ENCODE measurements around the gene TLL2. TPM values are rescaled to one million over a fixed set of nuclear protein-coding genes. Genes with fewer than 3 reads are reported as not detected.

The TLL2 gene
- total RNA-seq, 6 experiments from 2014 or later: 0.08 to 0.45 (median 0.24) TPM

DNA sequence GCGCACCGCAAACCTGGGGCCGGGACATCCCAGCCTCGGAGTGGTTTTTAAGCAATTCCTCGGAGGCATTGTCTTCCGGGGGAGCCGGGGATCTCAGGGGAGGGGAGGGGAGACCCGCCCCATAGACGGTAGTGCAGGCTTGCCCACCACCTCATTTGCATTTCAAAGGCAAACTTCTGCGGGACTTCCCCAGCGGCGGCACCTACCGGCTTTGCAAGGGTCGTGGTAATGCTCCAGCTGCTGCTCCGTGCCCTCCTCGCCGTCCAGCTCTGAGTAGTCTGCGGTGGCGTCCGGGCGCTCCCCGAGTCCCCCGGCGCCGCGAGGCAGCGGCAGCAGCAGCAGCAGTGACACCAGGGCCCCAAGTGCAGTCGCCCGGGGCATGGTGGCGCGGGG lies 425 bp downstream of the TLL2 start:
- Mint-ChIP-seq H3K4me1 (ENCODE audit: low read depth) (peaks cover 56% of the 10 kb centered on the region), H3K27me3 (ENCODE audit: insufficient read depth) (peaks cover 5% of the 10 kb centered on the region; the same call in 1 of the 2 replicates), H3K9me3 (no peaks in the 10 kb centered on the region), H3K36me3 (ENCODE audit: low read depth) (peaks cover 2% of the 10 kb centered on the region; the same call in 1 of the 2 replicates), H3K4me3 (peak overlapping the region; percentile 87), H3K27ac (no peak overlapping the region)
- TF ChIP-seq, protein P1, sequence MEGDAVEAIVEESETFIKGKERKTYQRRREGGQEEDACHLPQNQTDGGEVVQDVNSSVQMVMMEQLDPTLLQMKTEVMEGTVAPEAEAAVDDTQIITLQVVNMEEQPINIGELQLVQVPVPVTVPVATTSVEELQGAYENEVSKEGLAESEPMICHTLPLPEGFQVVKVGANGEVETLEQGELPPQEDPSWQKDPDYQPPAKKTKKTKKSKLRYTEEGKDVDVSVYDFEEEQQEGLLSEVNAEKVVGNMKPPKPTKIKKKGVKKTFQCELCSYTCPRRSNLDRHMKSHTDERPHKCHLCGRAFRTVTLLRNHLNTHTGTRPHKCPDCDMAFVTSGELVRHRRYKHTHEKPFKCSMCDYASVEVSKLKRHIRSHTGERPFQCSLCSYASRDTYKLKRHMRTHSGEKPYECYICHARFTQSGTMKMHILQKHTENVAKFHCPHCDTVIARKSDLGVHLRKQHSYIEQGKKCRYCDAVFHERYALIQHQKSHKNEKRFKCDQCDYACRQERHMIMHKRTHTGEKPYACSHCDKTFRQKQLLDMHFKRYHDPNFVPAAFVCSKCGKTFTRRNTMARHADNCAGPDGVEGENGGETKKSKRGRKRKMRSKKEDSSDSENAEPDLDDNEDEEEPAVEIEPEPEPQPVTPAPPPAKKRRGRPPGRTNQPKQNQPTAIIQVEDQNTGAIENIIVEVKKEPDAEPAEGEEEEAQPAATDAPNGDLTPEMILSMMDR (IDR thresholded peaks at IDR 0.05): no peak
- DNase-seq: no peak

DNA sequence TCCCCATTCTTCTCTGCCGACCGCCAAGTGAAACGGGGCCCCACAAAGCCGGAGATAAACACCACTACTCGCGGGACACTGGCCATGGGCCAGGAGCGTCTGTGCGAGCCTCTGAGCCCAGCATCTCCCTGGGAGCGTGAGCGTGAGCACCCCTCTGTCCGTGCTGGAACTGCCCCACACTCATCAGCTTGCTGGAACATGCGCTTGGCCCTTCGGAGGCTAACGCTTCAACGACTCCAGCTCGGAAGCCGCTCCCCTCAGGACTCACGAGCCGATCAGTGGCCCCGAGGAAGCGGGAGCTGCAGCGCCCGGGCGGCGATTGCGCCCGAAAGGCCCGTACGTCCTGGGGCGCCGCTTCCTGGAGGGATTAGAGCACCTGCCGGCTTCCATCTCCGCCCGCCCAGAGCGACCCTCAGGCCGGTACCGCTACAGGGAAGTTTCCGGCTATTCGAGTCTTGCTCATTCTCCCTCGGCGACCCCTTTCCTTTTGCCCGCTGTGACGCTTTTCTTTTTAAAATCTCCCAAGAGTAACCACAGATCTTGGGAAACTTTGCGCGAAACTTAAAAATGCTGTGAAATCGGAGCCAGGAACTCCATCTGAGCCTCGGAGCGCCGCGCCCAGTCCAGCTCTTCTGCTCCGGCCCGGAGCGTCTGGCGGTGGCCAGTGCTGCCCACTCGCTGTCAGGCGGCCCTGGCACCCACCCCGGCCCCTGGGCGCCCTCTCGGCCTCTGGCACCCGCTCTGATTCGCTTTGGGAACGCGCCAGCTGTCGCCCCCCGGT lies 1.0 kb downstream of the TLL2 start:
- Mint-ChIP-seq H3K4me3 (peak overlapping the region; percentile 87), H3K4me1 (ENCODE audit: low read depth) (peaks cover 56% of the 10 kb centered on the region), H3K9me3 (no peaks in the 10 kb centered on the region), H3K36me3 (ENCODE audit: low read depth) (no peaks in the 10 kb centered on the region), H3K27ac (no peak overlapping the region), H3K27me3 (ENCODE audit: insufficient read depth) (peaks cover 5% of the 10 kb centered on the region; the same call in 1 of the 2 replicates)
- TF ChIP-seq, protein P1 (IDR thresholded peaks at IDR 0.05): no peak
- DNase-seq: no peak

DNA sequence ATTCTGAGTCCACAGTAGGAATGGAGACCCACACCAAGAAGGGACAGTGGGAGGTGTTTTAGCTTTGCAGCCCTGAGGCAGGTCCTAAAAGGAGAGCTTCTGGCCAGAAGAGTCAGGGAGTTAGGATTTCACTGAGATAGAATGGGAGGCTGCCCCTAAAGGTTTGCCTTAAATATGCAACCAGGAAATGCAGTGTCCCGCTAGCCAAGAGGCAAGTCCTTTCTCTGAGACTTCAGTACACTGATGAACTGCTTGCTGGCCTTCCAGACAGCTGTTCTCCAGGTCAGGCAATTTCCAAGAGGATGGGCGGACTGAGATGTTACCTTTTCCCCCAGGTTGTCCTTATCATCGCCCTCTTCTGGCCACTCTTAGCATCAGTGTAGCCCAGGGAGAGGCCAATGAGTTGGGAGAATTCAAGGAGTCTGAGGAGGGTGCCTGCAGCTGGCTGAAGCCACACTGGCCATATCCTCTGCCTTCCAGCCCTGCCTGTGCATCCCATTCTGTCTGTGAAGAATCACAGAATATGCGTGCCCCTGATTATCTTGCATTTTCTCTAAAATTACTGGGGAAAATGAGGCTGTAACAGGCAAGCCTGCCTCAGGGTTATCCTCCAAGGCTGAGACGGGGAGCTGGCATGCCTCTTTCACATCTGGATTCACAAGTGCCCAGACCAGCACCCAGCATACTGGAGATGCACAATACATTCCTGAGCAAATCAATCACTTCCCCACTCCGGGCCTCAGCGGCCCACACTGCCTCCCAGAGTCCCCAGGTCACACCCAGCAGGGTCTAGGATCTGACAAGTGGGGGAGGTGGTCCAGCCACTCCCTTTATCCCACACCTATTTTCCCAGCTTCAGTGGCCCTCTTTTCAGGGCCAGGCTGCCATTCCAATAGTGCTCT lies 2.4 kb downstream of the TLL2 start:
- Mint-ChIP-seq H3K27ac (no peak overlapping the region; the same call in 1 of the 2 replicates), H3K4me1 (ENCODE audit: low read depth) (peaks cover 51% of the 10 kb centered on the region), H3K36me3 (ENCODE audit: low read depth) (no peaks in the 10 kb centered on the region), H3K4me3 (no peak overlapping the region), H3K27me3 (ENCODE audit: insufficient read depth) (peaks cover 8% of the 10 kb centered on the region), H3K9me3 (no peaks in the 10 kb centered on the region)
- peak; percentile 13 for DNase-seq
- TF ChIP-seq, protein P1 (IDR thresholded peaks at IDR 0.05): peak; percentile 77

DNA sequence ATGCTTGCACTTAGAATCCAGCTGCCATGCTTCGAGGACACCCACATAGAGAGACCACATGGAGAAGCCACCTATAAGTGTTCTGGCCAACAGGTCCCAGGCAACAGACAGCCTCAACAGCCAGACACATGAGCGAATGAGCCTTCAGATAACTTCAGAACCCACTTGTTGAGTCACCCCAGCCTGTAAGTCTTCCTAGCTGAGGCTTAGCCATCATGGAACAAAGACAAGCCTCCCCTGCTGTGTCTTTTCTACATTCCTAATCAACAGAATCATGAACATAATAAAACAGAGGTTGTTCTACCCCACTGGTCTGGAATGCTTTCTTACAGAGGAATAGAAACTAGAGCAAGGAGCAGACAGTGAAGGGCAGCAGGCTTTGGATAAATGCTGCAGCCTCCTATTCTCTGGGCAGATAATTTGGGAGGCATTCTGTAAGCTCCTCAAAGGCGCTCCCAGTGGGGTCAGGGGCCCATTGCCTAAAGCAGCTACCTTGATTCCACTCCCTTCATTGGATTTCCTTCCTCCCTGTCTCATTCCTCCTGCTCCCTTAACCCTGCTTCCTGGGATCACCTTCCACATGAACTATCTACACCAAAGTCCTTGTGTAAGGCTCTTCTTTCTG lies 4.6 kb downstream of the TLL2 start:
- Mint-ChIP-seq H3K36me3 (ENCODE audit: low read depth) (no peaks in the 10 kb centered on the region), H3K4me3 (no peak overlapping the region), H3K27ac (no peak overlapping the region), H3K4me1 (ENCODE audit: low read depth) (peaks cover 30% of the 10 kb centered on the region), H3K9me3 (no peaks in the 10 kb centered on the region), H3K27me3 (ENCODE audit: insufficient read depth) (peaks cover 8% of the 10 kb centered on the region)
- TF ChIP-seq, protein P1 (IDR thresholded peaks at IDR 0.05): no peak
- DNase-seq: peak; percentile 79

DNA sequence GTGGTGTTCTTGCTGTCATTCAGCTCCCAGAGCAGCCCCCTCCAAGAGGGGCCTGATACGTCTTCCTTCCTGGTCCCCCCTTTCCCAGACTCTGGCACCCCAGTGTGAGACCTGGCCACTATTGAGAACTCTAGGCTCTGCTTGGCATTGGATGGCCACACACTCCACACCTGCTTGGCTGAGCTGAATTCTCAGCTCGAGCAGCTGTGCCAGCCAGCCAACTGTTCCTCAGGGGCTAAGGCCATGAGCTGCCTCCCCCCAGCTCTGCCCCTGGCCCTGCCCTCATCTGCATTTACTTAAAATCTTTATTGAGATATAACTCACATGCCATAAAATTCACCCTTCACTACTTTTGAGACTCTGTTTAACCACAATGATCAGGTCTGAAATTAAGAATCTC lies 6.7 kb downstream of the TLL2 start:
- Mint-ChIP-seq H3K4me3 (no peak overlapping the region), H3K9me3 (no peaks in the 10 kb centered on the region), H3K27ac (no peak overlapping the region), H3K36me3 (ENCODE audit: low read depth) (no peaks in the 10 kb centered on the region), H3K4me1 (ENCODE audit: low read depth) (peaks cover 21% of the 10 kb centered on the region), H3K27me3 (ENCODE audit: insufficient read depth) (peaks cover 12% of the 10 kb centered on the region)
- TF ChIP-seq, protein P1 (IDR thresholded peaks at IDR 0.05): no peak
- DNase-seq: no peak
